Amygdala (tissue), 56 donors: ENCODE measurements around the gene SMOC2.

ENCODE experiments used
- DNase-seq, 56 donors: peaks; one replicate each; lab custom pipeline; 2025; lab: John Stamatoyannopoulos, UW

The SMOC2 gene

GRCh38 chr6:168508903-168509302 is 67.9 kb downstream of the SMOC2 start:
- no peak for DNase-seq

- no peak for DNase-seq
Measured at GRCh38 chr6:168513766-168514165, 72.8 kb downstream of the SMOC2 start.

GRCh38 chr6:168514216-168514615 is 73.2 kb downstream of the SMOC2 start:
- DNase-seq = peak in 1 of 56 donors; percentile 41

GRCh38 chr6:168515376-168515775 is 74.4 kb downstream of the SMOC2 start:
- DNase-seq = no peak

- no peak for DNase-seq
Measured at GRCh38 chr6:168516944-168517741, 76.2 kb downstream of the SMOC2 start.

- no peak for DNase-seq
Measured at GRCh38 chr6:168517742-168518347, 76.9 kb downstream of the SMOC2 start.

GRCh38 chr6:168518348-168518745 is 77.4 kb downstream of the SMOC2 start:
- no peak for DNase-seq

GRCh38 chr6:168518867-168519266 is 77.9 kb downstream of the SMOC2 start:
- DNase-seq = no peak

- no peak for DNase-seq
Measured at GRCh38 chr6:168520233-168520632, 79.2 kb downstream of the SMOC2 start.

GRCh38 chr6:168524571-168525001 is 83.6 kb downstream of the SMOC2 start:
- no peak for DNase-seq

GRCh38 chr6:168525114-168525513 is 84.1 kb downstream of the SMOC2 start:
- DNase-seq = no peak

GRCh38 chr6:168525926-168526630 is 85.1 kb downstream of the SMOC2 start:
- no peak for DNase-seq

GRCh38 chr6:168526841-168527281 is 85.9 kb downstream of the SMOC2 start:
- peak in 1 of 56 donors; percentile 42 for DNase-seq

GRCh38 chr6:168527451-168528210 is 86.6 kb downstream of the SMOC2 start:
- no peak for DNase-seq

GRCh38 chr6:168528474-168529095 is 87.6 kb downstream of the SMOC2 start:
- DNase-seq = no peak

GRCh38 chr6:168529214-168529613 is 88.2 kb downstream of the SMOC2 start:
- no peak for DNase-seq

- DNase-seq = no peak
Measured at GRCh38 chr6:168530653-168531071, 89.7 kb downstream of the SMOC2 start.

- no peak for DNase-seq
Measured at GRCh38 chr6:168532070-168532469, 91.1 kb downstream of the SMOC2 start.

GRCh38 chr6:168533414-168533813 is 92.4 kb downstream of the SMOC2 start:
- DNase-seq = no peak

- no peak for DNase-seq
Measured at GRCh38 chr6:168534265-168534664, 93.3 kb downstream of the SMOC2 start.
